K562 (cell line): Measurements from ENCODE around the gene ATG4D. TPM values are rescaled to one million over a fixed set of nuclear protein-coding genes. Genes with fewer than 3 reads are reported as not detected.
A peak's percentile ranks its signal among the peaks of the same experiment; 100 is the strongest.

Experiments used
- ARID3A ChIP-seq: IDR thresholded peaks from 2 replicates; pipeline ENCODE4 v1.6.1; 2012; ENCODE audit warnings: low read depth, low read length, improper control_type of control experiment, borderline replicate concordance
- EZH2 ChIP-seq: IDR thresholded peaks from 2 replicates; pipeline ENCODE4 v1.6.1; 2012; ENCODE audit warnings: low read depth, mild to moderate bottlenecking, inconsistent platforms, low read length, borderline replicate concordance
- GATAD2A ChIP-seq: fragments of 450-650 bp; IDR thresholded peaks from 2 replicates; pipeline ENCODE4 v1.6.1; 2017
- JUN ChIP-seq, 2 experiments: sonication (generic) in 1 of 2; formaldehyde crosslinking in 1 of 2; IDR thresholded peaks; 2 replicates each; pipeline versions ENCODE4 v1.6.1 to v1.8.0; 2012 to 2022; ENCODE audit warnings: borderline replicate concordance in 2 of 2, mild to moderate bottlenecking in 2 of 2, improper control_type of control experiment in 1 of 2, low read depth in 1 of 2, low read length in 1 of 2, missing genetic modification reagents in 1 of 2
- KDM4B ChIP-seq, 2 experiments: fragments of 450-650 bp in 1 of 2; sonication (generic) in 1 of 2; IDR thresholded peaks; 2 replicates each; pipeline ENCODE4 v1.6.1; 2016 to 2017; ENCODE audit warnings: borderline replicate concordance in 2 of 2, antibody characterized with exemption in 1 of 2, low read depth in 1 of 2, mild to moderate bottlenecking in 1 of 2
- MAX ChIP-seq: sonication (generic); formaldehyde crosslinking; IDR thresholded peaks from 2 replicates; pipeline ENCODE4 v1.9.0; 2022; ENCODE audit warnings: mild to moderate bottlenecking, missing genetic modification reagents
- MCM2 ChIP-seq: fragments of 450-650 bp; IDR thresholded peaks from 2 replicates; pipeline ENCODE4 v1.6.1; 2017; ENCODE audit warnings: low read depth, mild to moderate bottlenecking
- PCBP1 ChIP-seq: fragments of 200-400 bp; formaldehyde crosslinking; IDR thresholded peaks from 2 replicates; pipeline ENCODE4 v1.6.1; 2018; ENCODE audit warnings: mild to moderate bottlenecking, low read depth, low read length; ENCODE audit not compliant: poor library complexity, severe bottlenecking
- PHF21A ChIP-seq: fragments of 450-650 bp; IDR thresholded peaks from 2 replicates; pipeline ENCODE4 v1.6.1; 2017; ENCODE audit warnings: low read depth, borderline replicate concordance
- PTBP1 ChIP-seq: fragments of 200-400 bp; formaldehyde crosslinking; IDR thresholded peaks from 2 replicates; pipeline ENCODE4 v1.6.1; 2017; ENCODE audit warnings: low read depth, low read length
- RBM22 ChIP-seq: fragments of 200-400 bp; formaldehyde crosslinking; IDR thresholded peaks from 2 replicates; pipeline ENCODE4 v1.6.1; 2018; ENCODE audit warnings: low read length, low read depth; ENCODE audit not compliant: poor library complexity, severe bottlenecking
- RHOXF2B ChIP-seq: fragments of 250-450 bp; sonication (Bioruptor Pico); conservative IDR thresholded peaks from 2 replicates; pipeline ENCODE4 v1.5.1; 2021
- RNF219 ChIP-seq: fragments of 250-450 bp; sonication (Bioruptor Pico); IDR thresholded peaks from 2 replicates; pipeline ENCODE4 v1.5.0; 2022; ENCODE audit warnings: mild to moderate bottlenecking
- SFPQ ChIP-seq: fragments of 200-400 bp; formaldehyde crosslinking; IDR thresholded peaks from 2 replicates; pipeline ENCODE4 v1.6.1; 2017; ENCODE audit warnings: mild to moderate bottlenecking, low read depth, low read length, moderate library complexity
- ZFP1 ChIP-seq: fragments of 450-650 bp; formaldehyde crosslinking; IDR thresholded peaks from 2 replicates; pipeline ENCODE4 v1.4.0; 2020; ENCODE audit warnings: mild to moderate bottlenecking, mixed read lengths
- ZNF444 ChIP-seq: fragments of 250-450 bp; sonication (Bioruptor Pico); IDR thresholded peaks from 2 replicates; pipeline ENCODE4 v1.4.0; 2020; ENCODE audit warnings: mild to moderate bottlenecking, moderate library complexity
- ZZZ3 ChIP-seq: fragments of 450-650 bp; IDR thresholded peaks from 2 replicates; pipeline ENCODE4 v1.6.1; 2016; ENCODE audit warnings: antibody characterized with exemption, mild to moderate bottlenecking, moderate library complexity
- polyA plus RNA-seq, 8 experiments: library from polyadenylated mRNA; depleted of rRNA in 4 of 8; stranded (reverse) in 5 of 8; unstranded in 3 of 8; fragments of >200 nt; fragmentation: Nextera tagmentation in 2 of 8; fragmentation: Illumina TruSeq in 1 of 8; extraction: Ambion mirVana in 2 of 8; extraction: Trizol in 1 of 8; gene quantifications; 2 replicates each; pipeline versions ENCODE4 v1.2.1 to v1.2.3, GENCODE V29; 2011 to 2014; ENCODE audit warnings: inconsistent platforms in 1 of 8, missing spikeins in 1 of 8
- total RNA-seq, 7 experiments: library from RNA; depleted of rRNA in 6 of 7; stranded (reverse); fragments of >200 nt in 6 of 7; fragmentation: Illumina TruSeq in 2 of 7; extraction: Trizol in 2 of 7; gene quantifications; 2 replicates each; pipeline versions ENCODE4 v1.2.1 to v1.2.3, GENCODE V29; 2011 to 2021; ENCODE audit warnings: low replicate concordance in 1 of 7

Gene ATG4D
- total and polyA plus RNA-seq, 9 of the 15 experiments (the other 6 are each of a cell fraction or from before 2014, with no cell fraction given): 0.51 to 66.1 (median 22.9) TPM

- TF ChIP-seq RNF219 (CRISPR knock-in tag) (no peak), MAX (CRISPR knock-in tag) (peak; percentile 90), KDM4B (IDR thresholded peaks at IDR 0.05; ENCODE audit: borderline replicate concordance in 2 of 2, low read depth in 1 of 2) (peak in 1 of 2 experiments; percentile 31; a peak in 1 of 4 replicates), ARID3A (peak; percentile 41; the same call in 1 of the 2 replicates), ZNF444 (CRISPR knock-in tag) (no peak), SFPQ (no peak), PCBP1 (no peak), RHOXF2B (CRISPR knock-in tag) (no peak), JUN (IDR thresholded peaks at IDR 0.05; ENCODE audit: borderline replicate concordance, low read depth, low read length) (peak; percentile 73; the same call in 1 of the 2 replicates), JUN (CRISPR knock-in tag; IDR thresholded peaks at IDR 0.05; ENCODE audit: borderline replicate concordance) (no peak), ZZZ3 (no peak), EZH2 (no peak), PHF21A (no peak), GATAD2A (no peak), MCM2 (no peak), RBM22 (no peak), ZFP1 (CRISPR knock-in tag) (no peak), PTBP1 (no peak)
Observed at GRCh38 chr19:10580979-10581631, 37.4 kb downstream of the ATG4D start (continued).
